Activated CD8-positive, alpha-beta memory T cell treated with anti-CD3 and anti-CD28 coated beads for 48 hours (primary cell): Measurements from ENCODE around the gene CCDC74B.
"Not testable (repeated sequence)": the region's sequence is repeated elsewhere in the genome, so short reads cannot be mapped to it uniquely, and the experiment has no call there.

Experiments
- DNase-seq, 3 experiments: peaks; one replicate each; pipeline ENCODE4 v3.0.0-alpha.2; 2020; ENCODE audit warnings: low read depth in 2 of 3, low spot score in 2 of 3

Gene CCDC74B

DNA sequence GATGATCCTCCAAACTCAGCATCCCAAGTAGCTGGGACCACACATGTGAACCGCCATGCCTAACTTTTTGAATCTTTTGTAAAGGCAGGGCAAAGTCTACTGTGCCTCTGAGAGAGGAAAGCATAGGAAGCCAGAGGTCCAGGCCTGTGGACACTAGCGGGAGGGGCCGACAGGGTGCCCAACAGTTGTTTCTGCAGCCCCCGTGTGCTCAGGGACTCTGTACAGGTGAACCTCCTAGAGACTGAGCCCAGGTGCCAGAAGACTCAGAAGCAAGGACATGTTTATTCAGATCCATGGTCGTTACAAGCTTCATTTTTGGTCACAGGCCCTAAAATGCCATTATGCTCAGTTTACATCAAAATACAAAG, 6.2 kb upstream of the CCDC74B start:
- not testable (repeated sequence) for DNase-seq

DNA sequence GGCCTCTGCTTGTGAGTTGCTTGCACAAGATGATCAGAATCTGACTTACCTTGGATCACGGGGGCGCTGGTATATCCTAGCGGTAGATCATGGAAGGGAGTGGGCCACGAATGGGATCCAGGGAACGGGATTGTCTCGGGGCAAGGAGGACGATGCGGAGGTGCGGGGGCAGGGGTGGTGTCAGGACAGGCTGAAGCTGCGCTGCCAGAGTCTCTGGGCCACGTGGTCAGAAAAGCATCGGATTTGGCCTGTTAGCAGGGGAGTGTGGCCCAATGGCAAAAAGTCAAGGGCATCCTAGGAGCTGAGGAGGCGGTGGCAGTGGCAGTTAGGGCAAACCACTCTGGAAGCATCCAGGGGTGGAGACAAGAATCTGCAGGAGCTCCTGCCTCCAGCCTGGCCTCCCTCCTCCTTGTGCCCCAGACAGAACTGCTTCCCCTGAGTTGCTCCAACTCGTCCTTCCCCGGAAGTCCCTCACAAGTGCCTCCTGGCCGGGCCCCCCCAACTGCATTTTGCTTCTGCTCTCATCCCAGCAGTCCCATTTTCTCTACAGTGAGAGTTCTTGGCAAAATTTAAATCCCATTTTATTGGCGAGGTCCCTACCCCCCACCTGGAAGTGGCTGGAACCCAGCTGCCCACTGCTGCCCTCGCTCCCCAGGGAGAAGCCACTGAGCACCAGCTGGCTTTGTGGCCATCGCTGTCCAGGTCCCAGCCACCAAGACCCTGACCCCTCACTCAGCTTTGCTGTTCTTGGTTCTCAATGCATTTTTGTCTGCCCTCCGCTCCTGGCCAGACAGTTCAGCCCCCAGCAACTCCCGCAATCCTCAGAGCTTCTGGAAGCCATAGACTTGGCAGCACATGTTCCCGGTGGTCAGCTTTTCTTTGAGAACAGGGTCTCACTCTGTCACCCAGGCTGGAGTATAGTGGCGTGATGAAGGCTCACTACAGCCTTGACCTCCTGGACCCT, 5.6 kb upstream of the CCDC74B start:
- no peak for DNase-seq

DNA sequence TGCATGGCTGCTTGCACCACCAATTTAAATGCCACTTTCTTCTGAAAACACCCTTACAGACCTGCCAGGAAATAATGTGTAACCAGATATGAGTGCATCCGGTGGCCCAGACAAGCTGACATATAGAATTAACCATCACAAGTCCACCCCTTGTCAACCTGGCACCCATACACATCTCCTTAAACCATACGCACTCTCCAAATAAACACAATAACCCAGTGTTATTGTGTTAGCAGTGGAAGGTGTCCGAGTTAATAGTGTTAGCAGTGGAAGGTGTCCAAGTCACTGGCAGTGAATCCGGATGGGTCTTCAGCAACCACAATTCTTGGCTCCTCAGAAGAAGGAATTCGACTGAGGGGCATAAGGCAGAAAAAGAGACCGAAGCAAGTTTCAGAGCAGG, 3.6 kb upstream of the CCDC74B start:
- DNase-seq = not testable (repeated sequence)

DNA sequence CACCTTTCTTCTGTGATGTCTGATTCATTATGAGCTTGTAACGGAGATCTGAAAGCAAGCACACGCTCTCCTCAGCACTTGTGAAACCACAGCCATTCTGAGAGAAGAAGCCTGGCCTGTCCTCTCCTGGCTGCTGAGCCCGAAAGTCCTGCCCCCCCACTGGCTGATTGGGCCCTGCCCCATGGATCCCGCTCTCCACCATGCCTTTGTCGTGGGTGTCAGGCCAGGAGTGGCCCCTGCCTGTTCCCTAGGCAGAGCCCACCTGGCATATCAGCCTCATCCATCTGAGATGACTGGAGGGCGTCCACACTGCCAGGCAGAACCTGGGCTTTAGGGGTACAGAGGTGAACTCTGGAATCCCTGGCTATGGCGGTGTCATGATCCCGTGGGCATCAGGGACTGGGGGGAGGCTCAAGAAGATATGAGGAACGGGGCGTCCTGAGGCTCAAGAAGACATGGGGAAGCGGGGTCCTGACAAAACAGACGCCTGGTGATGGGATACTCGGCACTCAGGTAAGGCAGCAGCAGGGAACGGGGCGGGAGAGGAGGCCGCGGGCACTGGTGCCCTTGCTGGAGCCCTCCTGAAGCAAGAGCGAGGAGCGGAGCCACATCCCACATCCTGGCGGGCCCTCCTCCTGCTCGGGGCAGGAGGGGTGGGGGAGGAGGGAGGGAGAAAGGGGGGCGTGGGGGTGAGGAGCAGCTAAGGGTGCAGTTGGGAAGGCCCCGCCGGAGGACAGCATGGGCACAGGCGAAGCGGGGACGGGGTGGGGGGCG, 1.5 kb downstream of the CCDC74B start:
- not testable (repeated sequence) for DNase-seq

DNA sequence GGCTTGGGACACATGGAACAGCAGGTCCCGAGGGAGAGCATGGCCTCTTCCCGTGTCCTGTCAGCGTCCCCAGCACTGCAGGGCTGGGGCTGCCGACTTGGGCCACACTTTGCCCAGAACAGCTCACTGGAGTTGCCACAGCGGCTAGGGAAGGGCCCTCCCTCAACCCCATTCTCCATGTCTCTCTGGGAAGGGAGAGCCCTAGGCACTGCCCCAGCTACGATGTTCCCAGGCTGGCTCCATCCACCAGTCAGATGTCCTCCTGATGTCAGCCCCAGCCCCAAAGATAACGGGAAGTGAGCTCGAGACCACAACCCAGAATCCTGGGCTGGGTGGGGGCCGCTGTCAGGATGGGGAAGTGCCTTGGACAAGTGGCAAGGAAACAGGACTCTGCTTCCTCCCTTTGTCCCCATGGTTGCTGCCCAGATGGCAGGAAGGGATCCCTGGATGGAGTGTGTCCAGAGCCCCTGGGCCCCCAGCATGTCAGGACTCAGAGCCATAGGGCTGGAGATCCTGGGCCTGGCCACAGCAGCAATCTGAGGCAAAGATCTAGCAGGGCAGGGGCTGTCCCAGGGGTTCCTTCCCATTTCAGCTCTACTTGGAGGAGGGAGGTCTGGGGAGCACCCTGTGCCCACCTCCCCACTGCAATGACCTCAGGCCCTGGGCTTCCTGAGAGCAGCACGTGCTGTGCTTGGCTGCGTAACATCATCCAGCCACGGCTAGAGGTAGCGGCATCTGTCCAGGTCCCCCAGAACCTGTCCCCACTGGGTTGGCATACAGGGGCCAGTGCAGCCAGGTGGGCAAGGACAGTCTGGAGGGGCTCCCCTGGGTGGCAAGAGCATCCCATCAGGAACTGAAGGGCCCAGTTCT, 2.3 kb downstream of the CCDC74B start:
- not testable (repeated sequence) for DNase-seq

DNA sequence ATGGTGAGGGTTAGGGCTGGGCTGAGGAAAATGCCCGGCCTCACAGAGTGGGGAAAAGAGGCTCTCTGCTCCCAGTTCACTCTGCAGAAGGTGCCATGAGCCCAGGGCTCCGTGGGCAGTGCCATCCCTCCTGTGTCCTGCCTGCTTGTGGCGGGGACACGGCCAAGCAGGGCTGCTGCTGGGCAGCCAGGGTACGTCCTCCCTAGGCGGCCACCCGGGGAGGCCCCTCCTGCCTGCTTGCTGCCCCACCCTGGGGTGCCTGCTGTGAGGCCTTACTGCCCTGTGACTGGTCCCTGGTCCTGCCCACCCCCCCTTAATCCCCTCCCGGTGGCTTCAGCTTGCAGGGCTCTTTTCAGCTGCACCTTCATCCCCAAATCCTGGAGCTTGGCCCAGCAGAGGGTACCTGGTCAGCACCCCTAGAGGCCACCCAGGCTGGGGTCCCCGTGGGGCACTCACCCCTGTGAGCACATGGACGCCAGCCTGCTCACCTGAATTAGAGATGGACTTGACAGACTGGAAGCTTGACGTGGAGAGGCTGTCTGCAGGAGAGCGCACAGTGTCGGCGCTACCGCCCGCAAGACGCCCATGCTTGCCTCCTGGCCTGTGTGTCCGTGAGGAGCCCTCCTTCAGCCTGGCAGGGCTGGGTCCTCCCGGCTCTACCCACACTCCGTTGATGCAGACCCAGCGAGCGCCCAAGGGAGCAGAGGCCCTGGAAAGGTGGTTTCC, 3.1 kb downstream of the CCDC74B start:
- DNase-seq = not testable (repeated sequence)

DNA sequence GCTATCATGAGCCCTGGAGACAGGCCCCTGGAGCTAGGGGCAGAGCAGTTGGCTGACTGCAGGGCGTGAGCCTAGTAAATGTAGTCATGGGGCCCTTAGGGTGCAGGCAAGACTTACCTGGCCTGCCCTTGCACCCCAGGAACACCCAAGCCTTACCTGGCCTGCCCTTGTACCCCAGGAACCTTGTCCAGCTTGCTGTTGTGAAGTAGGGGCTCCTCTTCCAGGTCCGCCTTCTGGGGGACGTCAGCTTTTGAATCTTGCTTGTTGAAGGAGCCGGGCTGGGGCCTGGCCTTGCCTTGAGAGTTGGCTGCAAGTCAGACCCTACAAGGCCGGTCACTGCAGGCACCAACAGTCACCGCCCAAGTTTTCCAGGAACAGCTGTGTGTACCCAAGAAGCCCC, 3.9 kb downstream of the CCDC74B start:
- DNase-seq = not testable (repeated sequence)

DNA sequence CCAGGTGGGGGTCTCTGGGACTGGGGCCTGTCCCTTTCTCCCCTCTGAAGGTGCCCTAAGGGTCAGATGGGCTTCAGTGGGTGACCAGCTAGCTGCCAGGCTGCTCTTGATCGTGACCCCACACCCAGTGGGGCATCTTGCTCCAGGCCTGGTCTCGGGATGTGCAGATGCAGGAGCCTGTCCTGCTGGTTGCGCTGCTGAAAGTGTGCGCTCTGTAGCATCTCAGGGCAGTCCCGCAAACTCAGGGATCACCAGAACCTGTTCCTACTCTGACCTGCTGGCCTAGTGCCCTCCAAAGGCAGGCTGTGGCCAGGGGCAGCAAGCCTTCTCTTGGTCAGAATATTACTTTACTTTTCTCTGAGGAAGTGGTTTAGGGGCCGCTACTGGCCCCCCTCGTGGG, 4.4 kb downstream of the CCDC74B start:
- not testable (repeated sequence) for DNase-seq

DNA sequence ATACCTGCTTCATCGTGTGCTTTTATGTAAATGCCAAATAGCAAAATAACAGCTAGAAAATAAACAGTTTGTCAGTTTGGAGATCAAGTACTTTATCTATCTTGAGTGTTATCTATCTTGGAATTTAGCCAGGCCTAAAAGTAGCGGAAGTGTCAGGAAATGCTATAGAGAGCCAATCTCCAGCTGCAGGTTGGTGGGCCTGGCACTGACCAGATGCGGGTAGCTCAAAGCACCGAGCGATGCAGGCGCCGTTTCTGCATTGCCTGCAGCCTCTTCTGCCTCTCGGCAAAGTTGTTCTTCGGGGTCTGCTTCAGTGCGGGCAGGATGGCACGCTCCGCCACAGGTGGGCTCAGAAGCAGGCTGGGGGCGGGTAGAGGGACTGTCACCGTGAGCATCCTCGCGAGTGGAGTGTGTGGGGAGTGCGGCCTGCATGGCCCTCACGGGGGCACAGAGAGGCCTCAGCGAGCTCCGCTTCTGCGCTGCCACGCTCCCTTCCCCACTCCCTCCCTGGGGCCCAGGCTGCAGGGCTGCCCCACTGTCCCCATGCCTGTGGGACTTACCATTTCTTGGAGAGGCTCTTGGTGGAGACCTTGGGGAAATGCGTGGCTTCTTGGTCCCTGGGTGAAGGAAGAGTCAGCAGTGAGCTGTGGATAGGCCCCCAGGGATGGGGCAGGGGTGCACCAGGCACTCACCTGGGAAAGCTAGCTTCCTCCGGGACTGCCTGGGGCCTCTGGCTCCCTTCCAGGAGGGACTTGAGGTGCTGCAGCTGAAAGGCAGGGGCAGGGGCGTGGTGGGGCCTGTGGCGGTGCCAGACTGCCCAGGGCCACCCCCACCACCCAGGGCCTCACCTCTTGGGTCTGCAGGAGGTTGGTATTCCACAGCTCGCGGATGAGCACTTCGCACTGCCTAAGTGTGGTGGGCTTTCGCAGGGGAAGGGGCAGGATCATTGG, 5.3 kb downstream of the CCDC74B start:
- not testable (repeated sequence) for DNase-seq

DNA sequence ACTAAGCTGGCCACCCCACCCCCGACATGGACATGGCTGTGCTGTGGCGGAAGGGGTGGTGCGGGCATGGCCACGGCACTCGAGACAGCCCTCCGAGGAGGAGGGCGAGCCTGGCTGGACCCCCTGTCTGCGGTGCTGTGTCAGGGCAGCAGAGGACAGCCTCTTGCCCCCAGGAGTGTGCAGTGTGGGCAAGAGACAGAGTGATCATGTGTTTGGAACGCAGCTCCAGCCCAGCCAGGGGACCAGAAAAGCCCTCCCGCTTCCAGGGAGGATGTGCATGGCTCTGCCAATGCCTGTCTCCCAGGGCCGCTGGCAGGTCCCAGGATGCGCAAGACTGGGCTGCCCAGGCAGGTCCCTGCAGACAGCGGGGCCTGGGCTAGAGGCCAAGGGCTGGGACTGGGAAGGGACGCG, 6.1 kb downstream of the CCDC74B start:
- not testable (repeated sequence) for DNase-seq

DNA sequence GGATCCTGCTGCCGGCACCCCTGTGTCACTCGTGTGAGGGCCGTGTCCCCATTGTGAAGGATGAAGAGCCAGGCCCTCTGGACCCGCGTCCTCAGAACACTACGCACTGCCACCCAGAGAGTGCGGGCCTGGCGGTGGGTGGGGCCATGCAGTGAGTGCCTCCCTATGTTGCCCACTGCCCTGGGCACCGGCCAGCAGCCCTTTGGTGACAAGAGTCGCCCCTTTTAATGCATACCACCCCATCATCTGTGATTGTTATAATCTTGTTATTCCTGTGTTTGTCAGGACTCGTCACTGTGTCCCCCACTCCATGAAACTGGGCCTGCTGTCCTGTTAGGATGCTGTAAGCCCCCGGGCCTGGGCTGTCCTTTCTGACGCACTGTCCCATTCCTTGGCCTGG, 6.6 kb downstream of the CCDC74B start:
- not testable (repeated sequence) for DNase-seq

DNA sequence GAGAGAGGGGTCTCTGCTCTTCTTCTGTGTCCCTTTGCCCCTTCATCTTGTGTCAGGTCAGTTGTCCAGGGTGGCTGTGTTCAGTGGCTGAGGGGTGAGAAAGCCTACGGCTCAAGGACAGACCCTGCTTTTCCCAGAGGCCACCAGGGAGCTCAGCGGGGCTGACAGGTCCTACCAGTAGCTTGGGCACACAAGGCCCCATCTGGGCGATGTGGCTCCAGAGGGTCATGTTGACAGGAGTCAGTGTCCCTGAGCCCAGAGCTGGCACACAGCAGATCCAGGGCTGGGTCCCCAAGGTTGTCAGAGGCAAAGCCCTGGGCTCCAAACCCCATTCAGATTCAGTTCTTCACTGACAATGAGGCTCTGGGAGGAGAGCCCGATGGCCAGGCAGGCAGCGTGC, 7.8 kb downstream of the CCDC74B start:
- not testable (repeated sequence) for DNase-seq

DNA sequence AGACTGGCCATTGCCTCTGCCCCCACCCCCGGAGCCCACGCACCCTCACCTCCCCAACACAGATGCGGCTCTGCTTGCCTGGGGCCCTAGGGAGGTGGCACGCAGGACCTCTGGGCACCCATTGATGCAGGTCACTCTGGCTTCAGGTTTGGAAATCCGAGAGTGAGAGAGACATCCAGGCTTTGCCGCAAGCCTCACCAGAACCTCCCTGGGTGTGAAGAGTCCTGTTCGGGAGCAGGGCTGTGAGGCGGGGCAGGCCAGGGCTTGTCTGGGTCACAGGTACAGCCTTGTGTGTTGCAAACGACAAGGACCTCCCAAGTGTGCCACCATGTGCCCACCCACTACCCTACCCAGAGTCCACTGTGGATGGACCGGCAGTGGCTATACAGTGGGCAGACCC, 8.4 kb downstream of the CCDC74B start:
- DNase-seq = not testable (repeated sequence)

DNA sequence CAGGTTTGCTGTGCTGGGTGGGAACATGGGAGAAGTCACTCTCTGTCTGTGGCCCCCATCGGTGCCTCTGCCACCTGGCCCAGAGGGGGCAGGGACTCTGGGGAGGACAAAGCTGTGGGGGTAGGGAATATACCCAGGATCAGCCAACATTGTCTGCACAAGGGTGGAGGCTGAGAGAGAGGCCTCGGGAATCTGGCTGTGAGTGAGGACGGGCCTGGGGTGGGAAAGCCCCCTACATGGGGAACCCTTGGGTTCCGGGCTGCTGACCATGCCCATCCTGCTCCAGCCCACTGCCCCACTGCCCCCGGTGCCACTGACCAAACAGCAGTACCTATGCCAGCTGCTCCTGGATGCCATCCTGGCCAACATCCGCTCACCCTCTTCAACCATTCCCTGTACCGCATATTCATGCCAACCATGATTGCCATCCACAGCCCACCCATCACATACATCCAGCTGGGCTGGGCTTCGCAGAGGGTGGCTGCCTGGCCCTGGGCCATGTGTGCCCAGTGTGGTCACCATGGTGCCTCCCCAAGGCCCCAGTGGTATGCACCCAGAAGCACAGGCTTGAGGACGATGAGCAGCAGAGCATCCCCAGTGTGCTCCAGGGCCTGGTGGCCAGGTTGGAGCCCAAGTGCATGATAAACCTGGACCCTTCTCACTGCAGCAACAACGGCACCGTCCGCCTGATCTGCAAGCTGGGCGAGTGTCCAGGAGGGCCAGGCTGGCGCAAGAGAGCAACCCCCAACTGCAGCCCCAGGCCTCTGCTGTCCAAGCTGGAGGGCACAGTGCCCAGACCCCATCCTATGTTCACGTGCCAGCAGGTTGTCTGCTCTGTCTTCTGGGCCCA, 9.0 kb downstream of the CCDC74B start:
- no peak for DNase-seq

DNA sequence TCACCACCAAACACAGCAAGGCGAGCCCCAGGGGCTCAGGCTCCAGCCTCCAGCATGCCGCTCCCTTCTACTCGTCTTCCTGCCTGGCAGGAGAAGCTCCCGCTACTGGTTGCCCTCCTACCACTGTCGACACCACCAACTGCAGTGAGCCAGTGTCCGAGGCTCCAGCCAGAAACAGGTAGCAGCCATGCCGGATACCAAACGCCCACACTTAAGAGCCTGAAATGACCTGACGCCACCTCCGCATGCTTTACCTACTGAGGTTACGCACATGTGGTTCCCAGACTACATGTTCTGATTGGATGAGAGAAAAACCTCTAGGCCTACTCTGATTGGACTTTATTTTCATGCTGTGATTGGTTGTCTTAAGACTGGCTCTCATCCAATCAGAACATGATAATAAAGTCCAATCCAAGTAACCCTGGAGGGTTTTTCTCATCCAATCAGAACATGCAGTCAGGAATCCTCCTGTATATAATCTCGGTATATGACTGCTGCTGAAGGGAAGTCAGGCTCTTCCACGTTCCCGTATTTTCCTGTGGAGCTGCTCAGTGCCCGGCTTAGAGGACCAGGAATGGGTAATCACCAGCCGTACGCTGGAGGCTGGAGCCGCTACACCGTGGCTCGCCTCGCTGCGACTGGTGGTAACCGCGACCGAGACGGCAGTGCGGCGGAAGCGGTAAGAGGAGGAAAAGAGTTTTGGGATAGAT, 15.6 kb downstream of the CCDC74B start, which contains the start of gene POTEF:
Gene POTEF (minus strand): TSS at position 103 of the 710 bp plus-strand sequence. CDS start 8,707 bp downstream, outside the sequence.
- not testable (repeated sequence) for DNase-seq

DNA sequence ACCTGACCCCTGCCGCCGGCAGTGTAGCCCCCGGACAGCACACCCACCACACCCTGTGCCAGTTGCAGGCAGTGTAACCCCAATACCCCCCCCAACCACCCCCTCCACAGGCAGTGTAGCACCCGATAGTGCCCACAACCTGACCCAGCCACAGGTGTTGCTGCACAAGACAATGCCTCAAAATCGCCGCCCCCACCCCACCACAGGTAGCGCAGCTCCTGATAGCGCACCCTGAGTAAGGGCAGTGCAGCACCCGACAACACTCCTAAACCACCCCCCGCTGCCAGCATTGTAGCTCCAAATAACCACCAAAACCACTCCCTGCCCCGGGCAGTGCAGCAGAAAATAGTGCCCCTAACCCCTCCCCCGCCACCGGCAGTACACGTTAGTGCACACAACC, 16.4 kb downstream of the CCDC74B start:
- DNase-seq = not testable (repeated sequence)

DNA sequence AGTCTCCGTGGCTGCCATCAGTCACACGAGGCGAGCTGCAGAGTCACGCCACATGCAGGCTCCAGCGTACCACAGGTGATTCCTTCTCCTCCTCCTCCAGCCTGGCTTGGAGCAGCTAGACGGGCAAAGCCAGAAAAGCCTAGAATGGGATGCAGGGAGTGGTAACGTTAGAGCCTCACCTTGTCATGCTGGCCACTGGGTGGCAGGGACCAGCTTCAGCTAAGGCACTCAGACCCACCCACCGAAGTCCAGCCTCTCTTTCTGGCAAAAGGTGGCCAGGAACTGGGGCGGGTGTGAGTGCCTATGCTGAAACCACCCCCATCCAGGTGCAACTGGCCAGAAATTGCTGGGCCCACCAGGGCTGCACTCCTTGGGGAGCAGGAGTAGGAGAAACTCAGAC, 17.2 kb downstream of the CCDC74B start:
- not testable (repeated sequence) for DNase-seq

DNA sequence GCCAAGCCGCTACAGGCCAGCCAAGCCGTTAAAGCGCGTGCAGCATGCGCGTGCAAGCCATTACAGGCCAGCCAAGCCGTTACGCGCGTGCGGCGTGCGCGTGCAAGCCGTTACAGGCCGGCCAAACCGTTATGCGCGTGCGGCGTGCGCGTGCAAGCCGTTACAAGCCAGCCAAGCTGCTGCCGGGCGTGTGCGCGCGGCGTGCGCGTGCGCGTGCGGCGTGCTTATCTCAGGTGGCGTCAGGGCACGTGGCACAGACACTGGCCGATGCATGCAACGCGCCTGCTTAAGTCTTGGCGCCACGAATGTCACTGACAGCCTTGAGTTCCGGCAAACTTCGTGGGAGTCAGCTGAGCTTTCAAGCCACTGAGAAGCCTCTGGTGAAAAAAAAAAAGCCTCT, 24.0 kb downstream of the CCDC74B start:
- not testable (repeated sequence) for DNase-seq
